HEK293 (cell line): ENCODE data around the gene KDM5A.

Experiments
- HOXA7 ChIP-seq: sonication (generic); formaldehyde crosslinking; IDR thresholded peaks from 2 replicates; pipeline ENCODE4 v1.8.1; 2022; ENCODE audit warnings: missing genetic modification reagents, borderline replicate concordance
- HOXC10 ChIP-seq: sonication (generic); formaldehyde crosslinking; IDR thresholded peaks from 2 replicates; pipeline ENCODE4 v1.8.1; 2023; ENCODE audit warnings: mild to moderate bottlenecking, missing genetic modification reagents
- MZF1 ChIP-seq: fragments of 450-650 bp; formaldehyde crosslinking; IDR thresholded peaks from 2 replicates; pipeline ENCODE4 v1.5.1; 2017; ENCODE audit warnings: missing biosample characterization, missing genetic modification characterization, borderline replicate concordance
- ZBTB21 ChIP-seq: fragments of 450-650 bp; formaldehyde crosslinking; IDR thresholded peaks from 2 replicates; pipeline ENCODE4 v1.5.1; 2017; ENCODE audit warnings: missing biosample characterization, missing genetic modification characterization
- ZNF610 ChIP-seq: fragments of 450-650 bp; formaldehyde crosslinking; IDR thresholded peaks from 2 replicates; pipeline ENCODE4 v1.5.1; 2016; ENCODE audit warnings: missing biosample characterization, missing genetic modification characterization, borderline replicate concordance
- TF ChIP-seq, protein P1 (sequence below): fragments of 450-650 bp; IDR thresholded peaks from 2 replicates; pipeline ENCODE4 v1.5.1; 2018; ENCODE audit warnings: missing biosample characterization, missing genetic modification characterization
- TF ChIP-seq, protein P2 (sequence below): fragments of 450-650 bp; formaldehyde crosslinking; IDR thresholded peaks from 2 replicates; pipeline ENCODE4 v1.5.1; 2016; ENCODE audit warnings: missing biosample characterization, missing genetic modification characterization, low read depth
- TF ChIP-seq, protein P3 (sequence below): fragments of 450-650 bp; formaldehyde crosslinking; IDR thresholded peaks from 2 replicates; pipeline ENCODE4 v1.5.1; 2016; ENCODE audit warnings: missing biosample characterization, missing genetic modification characterization

DNA sequence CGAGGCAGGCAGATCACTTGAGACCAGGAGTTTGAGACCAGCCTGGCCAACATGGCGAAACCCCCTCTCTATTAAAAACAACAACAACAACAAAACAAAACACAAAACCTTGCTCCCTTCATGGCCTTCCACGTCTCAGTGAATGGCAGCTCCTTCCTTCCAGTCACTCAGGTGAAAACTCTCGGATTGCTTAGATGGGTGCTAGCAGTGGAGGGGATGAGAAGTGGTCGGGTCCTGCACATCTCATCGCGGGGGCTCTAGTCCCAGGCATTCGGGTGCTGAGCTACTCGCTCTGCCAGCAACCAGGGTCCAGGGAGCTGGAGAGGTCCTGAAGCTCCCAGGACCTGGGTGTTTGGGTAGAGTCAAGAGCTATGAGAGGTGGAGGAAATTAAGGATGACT lies 134.2 kb downstream of the KDM5A start:
- TF ChIP-seq, protein P1, sequence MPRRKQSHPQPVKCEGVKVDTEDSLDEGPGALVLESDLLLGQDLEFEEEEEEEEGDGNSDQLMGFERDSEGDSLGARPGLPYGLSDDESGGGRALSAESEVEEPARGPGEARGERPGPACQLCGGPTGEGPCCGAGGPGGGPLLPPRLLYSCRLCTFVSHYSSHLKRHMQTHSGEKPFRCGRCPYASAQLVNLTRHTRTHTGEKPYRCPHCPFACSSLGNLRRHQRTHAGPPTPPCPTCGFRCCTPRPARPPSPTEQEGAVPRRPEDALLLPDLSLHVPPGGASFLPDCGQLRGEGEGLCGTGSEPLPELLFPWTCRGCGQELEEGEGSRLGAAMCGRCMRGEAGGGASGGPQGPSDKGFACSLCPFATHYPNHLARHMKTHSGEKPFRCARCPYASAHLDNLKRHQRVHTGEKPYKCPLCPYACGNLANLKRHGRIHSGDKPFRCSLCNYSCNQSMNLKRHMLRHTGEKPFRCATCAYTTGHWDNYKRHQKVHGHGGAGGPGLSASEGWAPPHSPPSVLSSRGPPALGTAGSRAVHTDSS, result no peak
- TF ChIP-seq, protein P2, sequence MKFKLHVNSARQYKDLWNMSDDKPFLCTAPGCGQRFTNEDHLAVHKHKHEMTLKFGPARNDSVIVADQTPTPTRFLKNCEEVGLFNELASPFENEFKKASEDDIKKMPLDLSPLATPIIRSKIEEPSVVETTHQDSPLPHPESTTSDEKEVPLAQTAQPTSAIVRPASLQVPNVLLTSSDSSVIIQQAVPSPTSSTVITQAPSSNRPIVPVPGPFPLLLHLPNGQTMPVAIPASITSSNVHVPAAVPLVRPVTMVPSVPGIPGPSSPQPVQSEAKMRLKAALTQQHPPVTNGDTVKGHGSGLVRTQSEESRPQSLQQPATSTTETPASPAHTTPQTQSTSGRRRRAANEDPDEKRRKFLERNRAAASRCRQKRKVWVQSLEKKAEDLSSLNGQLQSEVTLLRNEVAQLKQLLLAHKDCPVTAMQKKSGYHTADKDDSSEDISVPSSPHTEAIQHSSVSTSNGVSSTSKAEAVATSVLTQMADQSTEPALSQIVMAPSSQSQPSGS (tag by site-specific recombination), result no peak
- no peak for TF ChIP-seq HOXC10 (CRISPR knock-in tag)
- no peak for TF ChIP-seq HOXA7 (CRISPR knock-in tag)
- no peak for TF ChIP-seq ZNF610
- no peak for TF ChIP-seq MZF1 (tag by site-specific recombination)
- no peak for TF ChIP-seq ZBTB21 (tag by site-specific recombination)
- TF ChIP-seq, protein P3, sequence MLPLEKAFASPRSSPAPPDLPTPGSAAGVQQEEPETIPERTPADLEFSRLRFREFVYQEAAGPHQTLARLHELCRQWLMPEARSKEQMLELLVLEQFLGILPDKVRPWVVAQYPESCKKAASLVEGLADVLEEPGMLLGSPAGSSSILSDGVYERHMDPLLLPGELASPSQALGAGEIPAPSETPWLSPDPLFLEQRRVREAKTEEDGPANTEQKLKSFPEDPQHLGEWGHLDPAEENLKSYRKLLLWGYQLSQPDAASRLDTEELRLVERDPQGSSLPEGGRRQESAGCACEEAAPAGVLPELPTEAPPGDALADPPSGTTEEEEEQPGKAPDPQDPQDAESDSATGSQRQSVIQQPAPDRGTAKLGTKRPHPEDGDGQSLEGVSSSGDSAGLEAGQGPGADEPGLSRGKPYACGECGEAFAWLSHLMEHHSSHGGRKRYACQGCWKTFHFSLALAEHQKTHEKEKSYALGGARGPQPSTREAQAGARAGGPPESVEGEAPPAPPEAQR (tag by site-specific recombination), result no peak
